Activated CD4-positive, alpha-beta T cell treated with anti-CD3 and anti-CD28 coated beads, Interleukin-2, amount 50 U/mL, for 48 hours (primary cell): ENCODE measurements around the gene CD151.
A peak's percentile ranks its signal among the peaks of the same experiment; 100 is the strongest.

Experiments
- DNase-seq, 2 experiments: peaks; one replicate each; pipeline ENCODE4 v3.0.0-alpha.2; 2020

CD151 gene

GRCh38 chr11:829847-830294 is 2.9 kb upstream of the CD151 start:
- no peak for DNase-seq

- peak; percentile 67 to 71 for DNase-seq
Observed at GRCh38 chr11:830295-831117, 2.2 kb upstream of the CD151 start.

- DNase-seq, result no peak
Observed at GRCh38 chr11:831118-831864, 1.5 kb upstream of the CD151 start.

GRCh38 chr11:831961-832528 is 707 bp upstream of the CD151 start:
- no peak for DNase-seq

GRCh38 chr11:833114-833791 is 501 bp downstream of the CD151 start:
- DNase-seq, result peak in 1 of 2 experiments; percentile 44

- DNase-seq, result no peak
Observed at GRCh38 chr11:833849-834311, 1.1 kb downstream of the CD151 start.

- DNase-seq, result no peak
Observed at GRCh38 chr11:834371-835316, 1.9 kb downstream of the CD151 start.

- DNase-seq, result no peak
Observed at GRCh38 chr11:836274-836673, 3.5 kb downstream of the CD151 start.

- DNase-seq, result no peak
Observed at GRCh38 chr11:836700-837099, 3.9 kb downstream of the CD151 start.

GRCh38 chr11:837189-837989 is 4.6 kb downstream of the CD151 start:
- no peak for DNase-seq

GRCh38 chr11:837990-838307 is 5.2 kb downstream of the CD151 start:
- DNase-seq, result no peak

- no peak for DNase-seq
Observed at GRCh38 chr11:838441-839279, 5.9 kb downstream of the CD151 start.

GRCh38 chr11:839280-839623 is 6.5 kb downstream of the CD151 start:
- DNase-seq, result no peak

GRCh38 chr11:839875-840617 is 7.3 kb downstream of the CD151 start:
- no peak for DNase-seq

- DNase-seq, result no peak
Observed at GRCh38 chr11:841981-842369, 9.2 kb downstream of the CD151 start.

GRCh38 chr11:842370-843002 is 9.7 kb downstream of the CD151 start, which contains the start of the genes POLR2L and TSPAN4:
TSS of gene POLR2L (minus strand) at chr11:842529. CDS start at chr11:842508, 21 bp downstream.
TSS of gene TSPAN4 (plus strand) at chr11:842852. CDS start at chr11:850305, 7,453 bp downstream.
- peak; percentile 88 to 91 for DNase-seq

GRCh38 chr11:843086-843734 is 10.5 kb downstream of the CD151 start:
- DNase-seq, result no peak
